GM23338 (cell line): ENCODE data around the gene CD47. TPM values are rescaled to one million over a fixed set of nuclear protein-coding genes. Genes with fewer than 3 reads are reported as not detected.

ENCODE experiments used
- ATAC-seq: fragments of 200-7000 bp; cut with Tn5 transposase; 3 replicates; pipeline ENCODE4 v1.9.1; 2020
- DNase-seq: peaks from one replicate; pipeline ENCODE4 v3.0.0-alpha.2; 2015; ENCODE audit warnings: low spot score
- H2AFZ ChIP-seq: fragments of 200-600 bp; sonication (generic); 2 replicates; pipeline ENCODE4 v1.8.0; 2016; ENCODE audit warnings: antibody characterized with exemption, mild to moderate bottlenecking, moderate library complexity
- H3F3A ChIP-seq: fragments of 200-600 bp; sonication (generic); replicated peaks from 2 replicates; pipeline ENCODE4 v1.8.0; 2017; ENCODE audit warnings: antibody characterized with exemption, mixed run types, low read depth
- H3K27ac ChIP-seq: fragments of 200-600 bp; sonication (generic); 2 replicates; pipeline ENCODE4 v1.6.1; 2016; ENCODE audit warnings: low read depth
- H3K27me3 ChIP-seq: fragments of 200-600 bp; sonication (generic); 2 replicates; pipeline ENCODE4 v1.8.0; 2016; ENCODE audit warnings: mild to moderate bottlenecking, mixed run types, moderate library complexity; ENCODE audit not compliant: insufficient read depth
- H3K36me3 ChIP-seq: fragments of 200-600 bp; sonication (generic); 2 replicates; pipeline ENCODE4 v1.8.0; 2016; ENCODE audit warnings: mild to moderate bottlenecking; ENCODE audit not compliant: insufficient read depth
- H3K4me1 ChIP-seq: fragments of 200-600 bp; sonication (generic); 2 replicates; pipeline ENCODE4 v1.8.0; 2016; ENCODE audit warnings: mild to moderate bottlenecking, moderate library complexity; ENCODE audit not compliant: insufficient read depth
- H3K4me2 ChIP-seq: fragments of 200-600 bp; sonication (generic); 2 replicates; pipeline ENCODE4 v1.7.1; 2017; ENCODE audit warnings: mixed run types
- H3K4me3 ChIP-seq: fragments of 200-600 bp; sonication (generic); 2 replicates; pipeline ENCODE4 v1.6.1; 2016; ENCODE audit warnings: mixed run types
- H3K79me2 ChIP-seq: fragments of 200-600 bp; sonication (generic); replicated peaks from 2 replicates; pipeline ENCODE4 v1.8.0; 2017; ENCODE audit warnings: mild to moderate bottlenecking; ENCODE audit not compliant: insufficient read depth
- H3K9me2 ChIP-seq: fragments of 200-600 bp; sonication (generic); 2 replicates; pipeline ENCODE4 v1.8.0; 2017; ENCODE audit not compliant: insufficient read depth
- H4K20me1 ChIP-seq: fragments of 200-600 bp; sonication (generic); replicated peaks from 2 replicates; pipeline ENCODE4 v1.8.0; 2017; ENCODE audit warnings: mild to moderate bottlenecking; ENCODE audit not compliant: insufficient read depth
- H3K27ac Mint-ChIP-seq: 2 replicates; pipeline ENCODE4 v1.8.0; 2020; ENCODE audit warnings: inconsistent platforms, mild to moderate bottlenecking, moderate library complexity, mixed read lengths
- H3K27me3 Mint-ChIP-seq: 3 replicates; pipeline ENCODE4 v1.8.0; 2022; ENCODE audit warnings: low read depth, mild to moderate bottlenecking, moderate library complexity, mixed read lengths, inconsistent platforms; ENCODE audit not compliant: insufficient read depth, poor library complexity
- H3K36me3 Mint-ChIP-seq: 3 replicates; pipeline ENCODE4 v1.8.0; 2021; ENCODE audit warnings: low read depth, mild to moderate bottlenecking, inconsistent platforms, moderate library complexity, mixed read lengths
- H3K4me1 Mint-ChIP-seq: 3 replicates; pipeline ENCODE4 v1.8.0; 2020; ENCODE audit warnings: mild to moderate bottlenecking, inconsistent platforms, mixed read lengths
- H3K4me3 Mint-ChIP-seq: 3 replicates; pipeline ENCODE4 v1.8.0; 2021; ENCODE audit warnings: moderate library complexity, mild to moderate bottlenecking, inconsistent platforms, mixed read lengths
- H3K9me3 Mint-ChIP-seq: 3 replicates; pipeline ENCODE4 v1.8.0; 2020; ENCODE audit warnings: moderate library complexity, mild to moderate bottlenecking, inconsistent platforms, mixed read lengths
- CREB1 ChIP-seq: fragments of 250-450 bp; sonication (Bioruptor Pico); IDR thresholded peaks from 2 replicates; pipeline ENCODE4 v1.5.0; 2020; ENCODE audit warnings: low read depth, mild to moderate bottlenecking, moderate library complexity
- CTCF ChIP-seq, 2 experiments: fragments of 200-600 bp in 1 of 2; sonication (generic) in 1 of 2; conservative IDR thresholded peaks; 2 replicates each; pipeline versions ENCODE4 v1.5.1 to v1.6.1; 2016 to 2017; ENCODE audit warnings: antibody characterized with exemption in 2 of 2, low read depth in 2 of 2, mild to moderate bottlenecking in 2 of 2, moderate library complexity in 1 of 2
- ETS1 ChIP-seq: IDR thresholded peaks from 2 replicates; pipeline ENCODE4 v1.6.1; 2016; ENCODE audit warnings: antibody characterized with exemption
- EZH2 ChIP-seq: fragments of 200-600 bp; sonication (generic); IDR thresholded peaks from one replicate; pipeline ENCODE4 v1.8.0; 2017; ENCODE audit warnings: antibody characterized with exemption, mild to moderate bottlenecking, low read depth; ENCODE audit not compliant: unreplicated experiment
- EZH2phosphoT487 ChIP-seq: fragments of 200-600 bp; sonication (generic); IDR thresholded peaks from one replicate; pipeline ENCODE4 v1.8.1; 2018; ENCODE audit warnings: antibody characterized with exemption; ENCODE audit not compliant: unreplicated experiment
- JUNB ChIP-seq: IDR thresholded peaks from one replicate; pipeline ENCODE4 v1.6.1; 2016; ENCODE audit warnings: antibody characterized with exemption; ENCODE audit not compliant: unreplicated experiment
- NANOG ChIP-seq: IDR thresholded peaks from 2 replicates; pipeline ENCODE4 v1.6.1; 2016; ENCODE audit warnings: antibody characterized with exemption, borderline replicate concordance
- POLR2AphosphoS5 ChIP-seq: IDR thresholded peaks from 2 replicates; pipeline ENCODE4 v1.6.1; 2016; ENCODE audit warnings: antibody characterized with exemption, low read depth
- REST ChIP-seq: IDR thresholded peaks from one replicate; pipeline ENCODE4 v1.6.1; 2018; ENCODE audit warnings: antibody characterized with exemption; ENCODE audit not compliant: unreplicated experiment
- STAT1 ChIP-seq: IDR thresholded peaks from one replicate; pipeline ENCODE4 v1.6.1; 2016; ENCODE audit warnings: antibody characterized with exemption; ENCODE audit not compliant: unreplicated experiment
- ZNF114 ChIP-seq: fragments of 250-450 bp; sonication (Bioruptor Pico); IDR thresholded peaks from 2 replicates; pipeline ENCODE4 v1.5.0; 2020; ENCODE audit warnings: mild to moderate bottlenecking, moderate library complexity
- ZNF331 ChIP-seq: fragments of 250-450 bp; sonication (Bioruptor Pico); IDR thresholded peaks from 2 replicates; pipeline ENCODE4 v1.5.0; 2020; ENCODE audit warnings: low read depth, mild to moderate bottlenecking, moderate library complexity
- ZNF462 ChIP-seq: fragments of 250-450 bp; sonication (Bioruptor Pico); IDR thresholded peaks from 2 replicates; pipeline ENCODE4 v1.5.0; 2020; ENCODE audit warnings: mild to moderate bottlenecking, moderate library complexity
- polyA plus RNA-seq: library from polyadenylated mRNA; unstranded; fragments of >200 nt; fragmentation: Nextera tagmentation; extraction: Ambion mirVana; gene quantifications from 2 replicates; pipeline ENCODE4 v1.2.1, GENCODE V29; 2016
- total RNA-seq: library from RNA; depleted of rRNA; stranded (reverse); fragments of >200 nt; shearing (Covaris generic); gene quantifications from 2 replicates; pipeline ENCODE4 v1.2.3, GENCODE V29; 2014

Gene CD47
- total and polyA plus RNA-seq, 2 experiments from 2014 or later = 22.1 to 26.9 TPM

DNA sequence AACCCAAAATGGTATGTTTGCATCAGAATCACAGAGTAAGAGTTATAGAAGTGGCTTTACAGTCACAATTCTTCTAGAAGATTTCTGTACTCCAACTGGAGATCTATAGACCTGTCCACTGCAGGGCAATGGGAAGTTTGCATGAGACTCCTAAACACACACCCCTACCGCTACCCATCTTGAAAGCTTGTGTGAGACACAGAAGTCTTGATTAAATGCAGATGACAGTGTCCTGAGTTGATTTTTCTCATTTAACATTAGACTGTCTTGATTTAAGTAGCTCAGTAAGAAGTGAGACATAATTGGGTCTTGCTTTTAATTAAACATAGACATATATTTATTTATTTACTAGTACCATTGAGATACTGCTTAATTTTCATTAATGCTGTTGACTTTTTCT lies 54.4 kb downstream of the CD47 start:
- Histone ChIP-seq H3F3A (no peaks in the 10 kb centered on the region), H3K79me2 (no peaks in the 10 kb centered on the region), H3K4me1 (no peaks in the 10 kb centered on the region), H4K20me1 (no peaks in the 10 kb centered on the region), H3K9me2 (no peaks in the 10 kb centered on the region), H3K27me3 (no peaks in the 10 kb centered on the region), H3K4me3 (no peak overlapping the region), H3K27ac (no peak overlapping the region), H3K36me3 (no peaks in the 10 kb centered on the region), H3K4me2 (0 out of 2 replicates have a peak overlapping the region, but pooled peaks have one; percentile 41), H2AFZ (no peak overlapping the region)
- Mint-ChIP-seq H3K36me3 (no peaks in the 10 kb centered on the region), H3K4me3 (no peak overlapping the region), H3K4me1 (peaks cover 16% of the 10 kb centered on the region), H3K27me3 (no peaks in the 10 kb centered on the region), H3K9me3 (no peaks in the 10 kb centered on the region; the same call in 2 of the 3 replicates), H3K27ac (no peak overlapping the region)
- TF ChIP-seq JUNB = no peak
- TF ChIP-seq NANOG = no peak
- TF ChIP-seq REST = no peak
- no peak for TF ChIP-seq ZNF114 (CRISPR knock-in tag)
- no peak for TF ChIP-seq EZH2phosphoT487
- TF ChIP-seq ETS1 = no peak
- TF ChIP-seq CTCF (conservative IDR thresholded peaks at IDR 0.05; ENCODE audit: low read depth in 2 of 2) = no peak
- no peak for TF ChIP-seq ZNF331 (CRISPR knock-in tag)
- no peak for TF ChIP-seq POLR2AphosphoS5
- TF ChIP-seq STAT1 = no peak
- no peak for TF ChIP-seq ZNF462 (CRISPR knock-in tag)
- no peak for TF ChIP-seq EZH2
- TF ChIP-seq CREB1 = no peak
- DNase-seq = no peak
- ATAC-seq = no peak
